HG02973 (cell line): ENCODE results near the gene SAMD5.
"Not testable (repeated sequence)": the region's sequence is repeated elsewhere in the genome, so short reads cannot be mapped to it uniquely, and the experiment has no call there.

Experiments used
- ATAC-seq: cut with Tn5 transposase; IDR thresholded peaks from one replicate; pipeline ENCODE4 v1.9.1; 2021; ENCODE audit warnings: moderate library complexity; ENCODE audit not compliant: unreplicated experiment

Gene SAMD5

DNA sequence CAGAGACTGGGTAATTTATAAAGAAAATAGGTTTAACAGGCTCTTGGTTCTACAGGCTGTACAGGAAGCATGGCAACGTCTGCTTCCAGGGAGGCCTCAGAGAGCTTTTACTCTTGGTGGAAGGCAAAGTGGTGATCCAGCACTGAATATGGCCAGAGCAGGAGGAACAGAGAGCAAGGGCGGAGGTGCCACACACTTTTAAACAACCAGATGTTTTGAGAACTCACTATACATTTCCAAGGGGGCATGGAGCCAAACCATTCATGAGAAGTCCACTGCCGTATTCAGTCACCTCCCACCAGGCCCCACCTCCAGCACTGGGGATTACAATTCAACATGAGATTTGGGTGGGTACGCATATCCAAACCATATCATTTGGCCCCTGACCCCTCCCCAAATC, 18.7 kb downstream of the SAMD5 start:
- no peak for ATAC-seq

GRCh38 chr6:147528511-147529145, 20.1 kb downstream of the SAMD5 start:
- ATAC-seq = no peak

- ATAC-seq = no peak
Observed at GRCh38 chr6:147530132-147531060, 21.9 kb downstream of the SAMD5 start.

- no peak for ATAC-seq
Observed at GRCh38 chr6:147531321-147531720, 22.8 kb downstream of the SAMD5 start.

DNA sequence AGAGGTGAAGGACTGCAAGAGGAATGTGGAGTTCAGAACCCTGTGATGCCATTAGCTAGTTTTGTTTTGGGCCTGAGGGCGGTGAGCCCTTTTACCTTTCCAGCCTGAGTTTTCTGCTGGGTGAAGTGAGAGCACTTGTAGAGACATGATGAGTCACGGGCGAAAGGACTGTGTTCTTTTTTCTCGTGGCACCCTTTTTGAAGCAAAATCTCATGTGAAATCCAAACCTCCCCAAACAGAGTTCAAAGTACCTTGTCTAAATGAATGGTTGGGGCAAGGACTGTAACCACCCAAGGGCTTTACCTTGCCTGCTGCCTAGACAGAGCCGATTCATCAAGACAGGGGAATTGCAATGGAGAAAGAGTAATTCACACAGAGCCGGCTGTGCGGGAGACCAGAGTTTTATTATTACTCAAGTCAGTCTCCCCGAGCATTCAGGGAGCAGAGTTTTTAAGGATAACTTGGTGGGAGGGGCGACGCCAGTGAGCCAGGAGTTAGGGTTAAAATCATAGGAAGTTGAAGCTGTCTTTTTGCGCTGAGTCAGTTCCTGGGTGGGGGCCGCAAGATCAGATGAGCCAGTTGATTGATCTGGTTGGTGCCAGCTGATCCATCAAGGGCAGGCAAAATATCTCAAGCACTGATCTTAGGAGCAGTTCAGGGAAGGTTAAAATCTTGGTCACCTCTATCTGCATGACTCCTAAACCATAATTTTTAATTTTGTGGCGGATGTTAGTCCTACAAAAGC, 25.8 kb downstream of the SAMD5 start:
- ATAC-seq = no peak

GRCh38 chr6:147538821-147539220, 30.3 kb downstream of the SAMD5 start:
- ATAC-seq = no peak

- no peak for ATAC-seq
Observed at GRCh38 chr6:147540075-147540474, 31.6 kb downstream of the SAMD5 start.

GRCh38 chr6:147542436-147542835, 33.9 kb downstream of the SAMD5 start:
- not testable (repeated sequence) for ATAC-seq

DNA sequence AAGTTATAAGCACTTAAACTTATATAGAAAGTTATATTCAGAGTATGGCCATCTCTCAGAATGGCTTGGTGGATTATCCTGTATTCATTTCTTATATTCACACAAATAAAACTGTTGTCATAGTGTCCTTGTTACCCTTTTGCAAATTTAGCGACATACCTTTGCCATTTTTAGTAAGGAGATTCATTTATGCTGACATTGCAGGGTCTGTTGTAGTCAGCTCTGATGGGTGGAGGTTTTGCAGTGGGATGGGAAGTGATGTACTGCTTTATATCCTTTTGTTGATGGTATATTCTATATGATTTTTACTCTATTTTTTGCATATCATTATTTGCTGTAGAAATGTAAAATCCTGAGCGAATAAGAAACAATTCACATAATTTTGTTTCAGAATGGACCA, 35.9 kb downstream of the SAMD5 start:
- no peak for ATAC-seq

GRCh38 chr6:147546501-147547368, 38.2 kb downstream of the SAMD5 start:
- no peak for ATAC-seq

DNA sequence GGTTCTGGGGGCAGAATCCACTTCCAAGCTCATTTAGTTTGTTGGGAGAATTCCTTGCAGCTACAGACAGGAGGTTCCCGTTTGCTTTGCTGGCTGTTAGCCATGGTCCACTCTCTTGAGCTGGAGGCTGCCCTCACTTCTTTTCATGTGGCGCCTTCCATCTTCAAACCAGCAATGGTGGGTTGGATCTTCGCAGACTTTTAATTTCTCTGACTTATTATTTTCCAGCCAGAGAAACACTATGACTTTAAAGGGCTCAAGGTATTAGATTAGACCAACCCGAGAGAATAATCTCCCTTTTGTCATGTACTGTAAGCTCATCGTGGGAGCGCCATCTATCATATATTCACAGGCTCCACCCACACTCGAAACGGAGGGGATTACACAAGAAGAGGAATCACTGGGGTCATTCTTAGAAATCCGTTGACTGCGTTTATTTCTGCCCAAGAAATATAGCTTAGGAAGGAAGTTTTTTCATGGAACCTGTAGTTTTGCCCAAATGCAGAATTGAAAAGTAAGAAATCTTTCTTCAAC, 38.9 kb downstream of the SAMD5 start:
- ATAC-seq = no peak

GRCh38 chr6:147548921-147549475, 40.5 kb downstream of the SAMD5 start:
- ATAC-seq = no peak

DNA sequence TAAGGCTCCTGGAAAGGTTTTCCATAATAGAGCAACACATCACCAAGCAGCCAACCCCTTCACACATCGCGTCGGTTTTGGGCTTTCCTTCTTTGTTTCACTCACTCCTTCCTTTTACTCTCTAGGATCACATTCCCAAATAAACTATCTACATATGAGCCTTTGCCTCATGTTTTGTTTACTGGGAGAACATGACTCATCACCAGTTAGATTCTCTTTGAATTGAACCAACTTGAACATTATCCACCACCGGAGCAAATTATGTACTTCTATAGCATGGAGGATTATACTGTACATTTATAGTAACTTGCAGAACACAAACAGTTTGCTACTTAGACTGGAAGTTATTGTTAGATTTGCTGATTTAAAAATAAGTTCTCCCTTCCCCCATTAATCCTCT, 41.0 kb downstream of the SAMD5 start:
- no peak for ATAC-seq

DNA sequence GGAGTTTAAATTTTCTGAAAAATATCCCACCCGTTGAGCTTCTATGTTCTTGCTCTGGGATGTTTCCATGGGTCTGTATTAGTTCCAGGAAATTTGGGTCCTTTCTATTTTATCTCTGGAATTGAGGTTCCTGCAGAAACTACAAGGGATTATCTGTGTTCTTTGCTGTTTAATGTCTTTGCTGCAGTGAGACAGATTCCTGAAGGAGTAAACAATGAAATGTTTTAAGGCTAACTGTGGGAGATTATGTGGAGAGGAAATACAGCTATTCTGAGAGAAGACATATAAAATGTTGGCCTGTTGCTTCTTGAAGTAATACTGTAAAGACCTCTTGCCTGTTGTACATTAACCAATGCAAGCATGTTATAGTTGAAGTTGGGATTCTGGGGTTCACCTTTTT, 43.5 kb downstream of the SAMD5 start:
- ATAC-seq = no peak

GRCh38 chr6:147553099-147553498, 44.6 kb downstream of the SAMD5 start:
- no peak for ATAC-seq

DNA sequence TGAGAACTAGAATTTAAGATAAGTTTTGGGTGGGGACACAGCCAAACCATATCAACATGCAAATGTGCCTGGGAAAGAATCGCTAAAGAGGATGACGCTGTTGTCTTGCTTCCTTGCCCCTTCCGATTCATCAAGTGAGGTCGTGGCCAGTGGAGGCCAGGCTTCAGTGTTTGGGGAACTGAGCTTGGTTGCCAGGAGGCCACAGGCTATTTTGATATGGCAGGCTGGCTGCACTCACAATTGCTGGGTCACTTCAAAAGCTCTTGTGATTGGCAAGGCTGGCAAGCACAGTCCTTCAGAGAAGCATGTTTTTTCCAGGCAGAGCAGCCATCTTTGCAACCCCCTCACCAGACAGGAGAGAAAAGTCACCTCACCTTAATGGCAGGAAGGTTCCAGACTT, 45.8 kb downstream of the SAMD5 start:
- ATAC-seq = no peak

GRCh38 chr6:147559006-147559405, 50.5 kb downstream of the SAMD5 start:
- ATAC-seq = no peak

- ATAC-seq = no peak
Observed at GRCh38 chr6:147560670-147561069, 52.2 kb downstream of the SAMD5 start.

- ATAC-seq = no peak
Observed at GRCh38 chr6:147561726-147562125, 53.2 kb downstream of the SAMD5 start.

DNA sequence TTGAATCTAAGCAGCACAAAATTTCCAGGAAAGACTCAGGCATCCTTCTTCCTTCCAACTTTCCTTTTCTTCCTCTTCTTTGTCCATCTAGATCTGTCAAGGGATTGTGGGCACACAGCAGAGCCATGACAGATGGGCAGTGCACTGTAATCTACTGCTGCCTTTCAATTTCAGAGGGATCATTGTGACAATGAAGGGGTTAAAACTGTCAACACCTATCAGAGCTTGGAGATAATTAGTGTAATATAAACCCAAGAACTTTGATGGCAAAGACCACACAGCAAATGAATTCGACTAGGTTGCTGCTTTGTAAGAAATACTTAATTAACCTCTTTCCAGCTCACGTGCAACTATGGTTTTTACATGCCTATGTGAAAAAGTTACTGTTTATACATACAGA, 55.0 kb downstream of the SAMD5 start:
- no peak for ATAC-seq
